Chondrocyte (in vitro differentiated cells): Measurements from ENCODE around the gene ACCSL. TPM values are rescaled to one million over a fixed set of nuclear protein-coding genes. Genes with fewer than 3 reads are reported as not detected.

Experiments
- DNase-seq: peaks from one replicate; pipeline ENCODE4 v3.0.0; 2021; ENCODE audit warnings: mixed read lengths, low spot score
- H3K27ac Mint-ChIP-seq: one replicate; pipeline ENCODE4 v1.8.0; 2021; ENCODE audit warnings: mild to moderate bottlenecking, moderate library complexity, mixed read lengths; ENCODE audit not compliant: unreplicated experiment
- H3K27me3 Mint-ChIP-seq: 2 replicates; pipeline ENCODE4 v1.8.0; 2021; ENCODE audit warnings: low read depth, mixed read lengths
- H3K36me3 Mint-ChIP-seq: 2 replicates; pipeline ENCODE4 v1.8.0; 2021; ENCODE audit warnings: low read depth, mixed read lengths
- H3K4me1 Mint-ChIP-seq: 2 replicates; pipeline ENCODE4 v1.8.0; 2021; ENCODE audit warnings: low read depth, mild to moderate bottlenecking, mixed read lengths
- H3K4me3 Mint-ChIP-seq: one replicate; pipeline ENCODE4 v1.8.0; 2021; ENCODE audit warnings: mild to moderate bottlenecking, moderate library complexity, mixed read lengths; ENCODE audit not compliant: unreplicated experiment
- H3K9me3 Mint-ChIP-seq: 2 replicates; pipeline ENCODE4 v1.8.0; 2021; ENCODE audit warnings: low read depth, mixed read lengths
- total RNA-seq: library from RNA; stranded (reverse); gene quantifications from 3 replicates; pipeline ENCODE4 v1.2.1, GENCODE V29; 2021
- TF ChIP-seq, protein P1 (sequence below): fragments of 200-600 bp; sonication (generic); IDR thresholded peaks from 2 replicates; pipeline ENCODE4 v1.5.0; 2021; ENCODE audit warnings: antibody characterized with exemption, mild to moderate bottlenecking, moderate library complexity

The ACCSL gene
- total RNA-seq, 1 donor from 2014 or later, result not detected

GRCh38 chr11:44078794-44079193 is 31.0 kb downstream of the ACCSL start:
- H3K27ac Mint-ChIP-seq, result no peak overlapping the region
- DNase-seq, result no peak
- H3K36me3 Mint-ChIP-seq, result peaks cover 9% of the 10 kb centered on the region
- no peaks in the 10 kb centered on the region for H3K4me1 Mint-ChIP-seq
- peaks cover 11% of the 10 kb centered on the region for H3K27me3 Mint-ChIP-seq
- H3K4me3 Mint-ChIP-seq, result no peak overlapping the region
- TF ChIP-seq, protein P1, sequence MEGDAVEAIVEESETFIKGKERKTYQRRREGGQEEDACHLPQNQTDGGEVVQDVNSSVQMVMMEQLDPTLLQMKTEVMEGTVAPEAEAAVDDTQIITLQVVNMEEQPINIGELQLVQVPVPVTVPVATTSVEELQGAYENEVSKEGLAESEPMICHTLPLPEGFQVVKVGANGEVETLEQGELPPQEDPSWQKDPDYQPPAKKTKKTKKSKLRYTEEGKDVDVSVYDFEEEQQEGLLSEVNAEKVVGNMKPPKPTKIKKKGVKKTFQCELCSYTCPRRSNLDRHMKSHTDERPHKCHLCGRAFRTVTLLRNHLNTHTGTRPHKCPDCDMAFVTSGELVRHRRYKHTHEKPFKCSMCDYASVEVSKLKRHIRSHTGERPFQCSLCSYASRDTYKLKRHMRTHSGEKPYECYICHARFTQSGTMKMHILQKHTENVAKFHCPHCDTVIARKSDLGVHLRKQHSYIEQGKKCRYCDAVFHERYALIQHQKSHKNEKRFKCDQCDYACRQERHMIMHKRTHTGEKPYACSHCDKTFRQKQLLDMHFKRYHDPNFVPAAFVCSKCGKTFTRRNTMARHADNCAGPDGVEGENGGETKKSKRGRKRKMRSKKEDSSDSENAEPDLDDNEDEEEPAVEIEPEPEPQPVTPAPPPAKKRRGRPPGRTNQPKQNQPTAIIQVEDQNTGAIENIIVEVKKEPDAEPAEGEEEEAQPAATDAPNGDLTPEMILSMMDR, result no peak
- no peaks in the 10 kb centered on the region for H3K9me3 Mint-ChIP-seq

GRCh38 chr11:44079376-44079775 is 31.6 kb downstream of the ACCSL start:
- Mint-ChIP-seq H3K27me3 (peaks cover 11% of the 10 kb centered on the region), H3K4me1 (no peaks in the 10 kb centered on the region), H3K27ac (no peak overlapping the region), H3K4me3 (no peak overlapping the region), H3K36me3 (peaks cover 9% of the 10 kb centered on the region), H3K9me3 (no peaks in the 10 kb centered on the region)
- no peak for DNase-seq
- TF ChIP-seq, protein P1, result no peak

- peaks cover 11% of the 10 kb centered on the region for H3K27me3 Mint-ChIP-seq
- no peak for DNase-seq
- TF ChIP-seq, protein P1, result no peak
These were observed 33.2 kb downstream of the ACCSL start for GRCh38 chr11:44080951-44081350.

DNA sequence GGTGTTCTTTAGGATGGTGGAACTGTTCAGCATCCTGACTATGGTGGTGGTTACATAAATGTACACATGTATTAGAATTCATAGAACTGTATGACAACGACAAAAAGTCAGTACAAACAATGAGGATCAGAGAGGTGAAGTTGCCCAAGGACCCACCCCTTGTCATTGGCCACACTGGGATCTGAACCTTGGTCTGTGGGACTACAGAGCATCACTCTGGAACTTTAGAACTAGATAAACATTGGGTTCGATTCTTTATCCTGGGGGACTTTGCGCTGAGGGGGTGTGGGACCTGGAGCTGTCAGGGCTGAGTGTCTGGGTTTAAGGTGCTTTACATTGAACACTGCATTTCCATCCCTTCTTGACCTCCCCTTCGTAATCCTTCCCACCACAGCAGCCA is 34.9 kb downstream of the ACCSL start:
- H3K4me3 Mint-ChIP-seq, result no peak overlapping the region
- TF ChIP-seq, protein P1, result no peak
- H3K4me1 Mint-ChIP-seq, result no peaks in the 10 kb centered on the region
- no peak for DNase-seq
- H3K36me3 Mint-ChIP-seq, result peaks cover 4% of the 10 kb centered on the region
- H3K27me3 Mint-ChIP-seq, result peaks cover 9% of the 10 kb centered on the region
- no peak overlapping the region for H3K27ac Mint-ChIP-seq
- H3K9me3 Mint-ChIP-seq, result peaks cover 4% of the 10 kb centered on the region

More at GRCh38 chr11:44080951-44081350, 33.2 kb downstream of the ACCSL start:
- no peak overlapping the region for H3K4me3 Mint-ChIP-seq
- H3K36me3 Mint-ChIP-seq, result peaks cover 8% of the 10 kb centered on the region
- no peaks in the 10 kb centered on the region for H3K4me1 Mint-ChIP-seq
- peaks cover 4% of the 10 kb centered on the region for H3K9me3 Mint-ChIP-seq
- H3K27ac Mint-ChIP-seq, result no peak overlapping the region

- H3K36me3 Mint-ChIP-seq, result peaks cover 4% of the 10 kb centered on the region
- H3K27me3 Mint-ChIP-seq, result peaks cover 9% of the 10 kb centered on the region
- TF ChIP-seq, protein P1, result no peak
- H3K4me1 Mint-ChIP-seq, result no peaks in the 10 kb centered on the region
- DNase-seq, result no peak
- H3K27ac Mint-ChIP-seq, result no peak overlapping the region
- H3K4me3 Mint-ChIP-seq, result no peak overlapping the region
- H3K9me3 Mint-ChIP-seq, result peaks cover 4% of the 10 kb centered on the region
These were observed 35.7 kb downstream of the ACCSL start for GRCh38 chr11:44083433-44083832.
